Naive thymus-derived CD4-positive, alpha-beta T cell (primary cell): ENCODE measurements around the gene B4GALT1. TPM values are rescaled to one million over a fixed set of nuclear protein-coding genes. Genes with fewer than 3 reads are reported as not detected.
"Not testable (repeated sequence)": the region's sequence is repeated elsewhere in the genome, so short reads cannot be mapped to it uniquely, and the experiment has no call there.

Experiments used
- ATAC-seq: fragments of 150-1000 bp; cut with Tn5 transposase; 2 replicates; pipeline ENCODE4 v1.10.0; 2021; ENCODE audit warnings: mild to moderate bottlenecking, moderate library complexity
- CTCF ChIA-PET: fragments of 350-600 bp; sonication (Branson Sonifier 250); formaldehyde crosslinking; loops from one replicate; lab custom pipeline; 2021; ENCODE audit warnings: antibody characterized with exemption; lab: Charles Lee
- POLR2A ChIA-PET: fragments of 350-600 bp; sonication (Branson Sonifier 250); formaldehyde crosslinking; loops from one replicate; lab custom pipeline; 2021; ENCODE audit warnings: antibody characterized with exemption, inconsistent platforms; lab: Charles Lee
- DNase-seq, 9 donors: peaks; one replicate each; pipeline versions ENCODE4 v3.0.0 to v3.0.0-alpha.2; 2020 to 2022; ENCODE audit warnings: mixed read lengths in 1 of 9
- H3K27ac ChIP-seq: one replicate; pipeline ENCODE4 v1.7.0; 2013; ENCODE audit warnings: mild to moderate bottlenecking, low read depth, low read length, moderate library complexity
- H3K27me3 ChIP-seq, 2 donors: one replicate each; pipeline ENCODE4 v1.7.0; 2013; ENCODE audit warnings: low read length in 2 of 2, mild to moderate bottlenecking in 2 of 2, moderate library complexity in 2 of 2; ENCODE audit not compliant: control insufficient read depth in 2 of 2, insufficient read depth in 2 of 2
- H3K36me3 ChIP-seq, 3 experiments: 1 replicate in 2 of 3; 2 replicates in 1 of 3; pipeline ENCODE4 v1.7.0; 2013; ENCODE audit warnings: low read length in 3 of 3, mild to moderate bottlenecking in 3 of 3, moderate library complexity in 1 of 3; ENCODE audit not compliant: insufficient read depth in 3 of 3, control insufficient read depth in 2 of 3
- H3K4me1 ChIP-seq, 2 donors: one replicate each; pipeline ENCODE4 v1.7.0; 2013; ENCODE audit warnings: low read length in 2 of 2, mild to moderate bottlenecking in 2 of 2, moderate library complexity in 1 of 2; ENCODE audit not compliant: control insufficient read depth in 2 of 2, insufficient read depth in 2 of 2
- H3K4me3 ChIP-seq: 2 replicates; pipeline ENCODE4 v1.7.0; 2013; ENCODE audit warnings: mild to moderate bottlenecking, low read length
- H3K9me3 ChIP-seq, 3 experiments: 1 replicate in 2 of 3; 2 replicates in 1 of 3; pipeline ENCODE4 v1.7.0; 2013; ENCODE audit warnings: low read length in 3 of 3; ENCODE audit not compliant: control insufficient read depth in 2 of 3
- H3K27ac Mint-ChIP-seq, 9 donors: one replicate each; pipeline ENCODE4 v1.8.0; 2020 to 2022; ENCODE audit warnings: mixed read lengths in 9 of 9, mild to moderate bottlenecking in 8 of 9, moderate library complexity in 5 of 9, inconsistent platforms in 2 of 9
- H3K27me3 Mint-ChIP-seq, 5 donors: one replicate each; pipeline ENCODE4 v1.8.0; 2021 to 2022; ENCODE audit warnings: mixed read lengths in 5 of 5, mild to moderate bottlenecking in 1 of 5
- H3K36me3 Mint-ChIP-seq, 5 donors: one replicate each; pipeline ENCODE4 v1.8.0; 2020 to 2022; ENCODE audit warnings: mixed read lengths in 5 of 5, mild to moderate bottlenecking in 3 of 5, inconsistent platforms in 1 of 5
- H3K4me1 Mint-ChIP-seq, 7 donors: one replicate each; pipeline ENCODE4 v1.8.0; 2020 to 2022; ENCODE audit warnings: mixed read lengths in 7 of 7, mild to moderate bottlenecking in 3 of 7, inconsistent platforms in 1 of 7
- H3K4me3 Mint-ChIP-seq, 10 donors: one replicate each; pipeline ENCODE4 v1.8.0; 2020 to 2022; ENCODE audit warnings: mild to moderate bottlenecking in 10 of 10, mixed read lengths in 10 of 10, moderate library complexity in 6 of 10, inconsistent platforms in 2 of 10
- H3K9me3 Mint-ChIP-seq, 11 donors: one replicate each; pipeline ENCODE4 v1.8.0; 2020 to 2022; ENCODE audit warnings: mixed read lengths in 11 of 11, mild to moderate bottlenecking in 4 of 11, inconsistent platforms in 1 of 11, moderate library complexity in 1 of 11
- intact Hi-C, 2 donors: fragments of 100-400 bp; cut with micrococcal nuclease; formaldehyde crosslinking; loops; one replicate each; pipeline ENCODE4 v1.15.1; 2023
- polyA plus RNA-seq, 2 donors: library from polyadenylated mRNA; unstranded; fragments of 300-500 nt; fragmentation: Illumina TruSeq; gene quantifications; one replicate each; pipeline ENCODE4 v1.2.3, GENCODE V29; 2021
- total RNA-seq, 6 experiments: library from RNA in 5 of 6; stranded (reverse) in 5 of 6; gene quantifications; 1 replicate in 5 of 6; 2 replicates in 1 of 6; pipeline ENCODE4 v1.2.3 and lab custom pipeline; 2021 to 2026

Gene B4GALT1
- total and polyA plus RNA-seq, 7 experiments from 2014 or later, result 12.9 to 86.2 (median 41.3) TPM

DNA sequence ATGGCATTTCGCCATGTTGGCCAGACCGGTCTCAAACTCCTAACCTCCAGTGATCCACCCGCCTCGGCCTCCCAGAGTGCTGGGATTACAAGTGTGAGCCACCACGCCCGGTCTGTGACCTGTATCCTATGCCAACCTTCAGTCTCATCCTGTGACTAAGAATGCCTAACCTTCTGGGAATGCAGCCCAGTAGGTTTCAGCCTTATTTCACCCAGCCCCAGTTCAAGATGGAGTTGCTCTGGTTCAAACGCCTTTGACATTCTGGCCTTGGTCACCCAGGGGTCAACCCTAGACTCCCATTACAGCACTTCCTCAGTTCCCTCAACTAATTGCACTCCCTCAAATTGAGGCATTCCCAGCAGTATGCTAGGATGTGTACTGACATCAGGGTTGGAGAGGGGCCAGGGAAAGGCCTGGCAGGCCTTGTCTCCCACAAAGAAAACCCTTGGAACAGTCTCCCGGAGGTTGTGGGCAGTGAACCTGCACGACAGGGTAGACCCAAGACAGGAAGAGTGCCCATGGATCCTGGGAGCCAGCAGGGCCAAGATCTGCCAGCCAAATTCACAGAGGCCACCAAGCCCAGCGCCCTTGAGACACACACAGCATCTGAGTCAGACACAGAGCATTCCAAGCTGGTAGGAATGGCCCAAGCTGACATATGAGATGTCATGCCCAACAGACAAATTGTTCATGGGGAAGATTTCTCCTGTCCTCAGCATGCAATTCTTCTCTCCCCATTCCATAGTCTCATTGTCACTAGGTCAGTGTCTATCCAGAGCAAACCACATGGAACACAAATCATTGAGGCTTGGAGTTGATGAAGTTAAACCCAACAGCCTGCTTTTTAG, 65.8 kb downstream of the B4GALT1 start:
- Histone ChIP-seq H3K27me3 (no peaks in the 10 kb centered on the region), H3K9me3 (no peaks in the 10 kb centered on the region), H3K4me3 (no peak overlapping the region), H3K36me3 (no peaks in the 10 kb centered on the region), H3K4me1 (no peaks in the 10 kb centered on the region), H3K27ac (no peak overlapping the region)
- intact Hi-C loops, result no loop called here
- no peak for ATAC-seq
- no peak overlapping the region for H3K4me3 Mint-ChIP-seq
- DNase-seq, result no peak
- peaks cover 0 to 7% (median 0%) of the 10 kb centered on the region in 7 donors for H3K4me1 Mint-ChIP-seq
- no peaks in the 10 kb centered on the region for H3K27me3 Mint-ChIP-seq
- ChIA-PET POLR2A (no interaction called here), CTCF (no interaction called here)
- no peaks in the 10 kb centered on the region for H3K9me3 Mint-ChIP-seq
- no peaks in the 10 kb centered on the region for H3K36me3 Mint-ChIP-seq
- H3K27ac Mint-ChIP-seq, result no peak overlapping the region

GRCh38 chr9:33099754-33100153, 67.4 kb downstream of the B4GALT1 start:
- Mint-ChIP-seq H3K4me3 (no peak overlapping the region), H3K9me3 (no peaks in the 10 kb centered on the region), H3K27me3 (no peaks in the 10 kb centered on the region), H3K36me3 (no peaks in the 10 kb centered on the region), H3K27ac (no peak overlapping the region), H3K4me1 (peaks cover 0 to 7% (median 0%) of the 10 kb centered on the region in 7 donors)
- Histone ChIP-seq H3K4me3 (no peak overlapping the region), H3K4me1 (no peaks in the 10 kb centered on the region), H3K27me3 (no peaks in the 10 kb centered on the region), H3K9me3 (no peaks in the 10 kb centered on the region), H3K36me3 (no peaks in the 10 kb centered on the region), H3K27ac (no peak overlapping the region)
- DNase-seq (no peak), ATAC-seq (no peak)
- POLR2A ChIA-PET, result no interaction called here
- intact Hi-C loops, result no loop called here
- CTCF ChIA-PET, result no interaction called here

- DNase-seq, result no peak
- Mint-ChIP-seq H3K27ac (no peak overlapping the region), H3K4me3 (no peak overlapping the region), H3K9me3 (peaks cover 0 to 2% (median 0%) of the 10 kb centered on the region in 11 donors), H3K27me3 (no peaks in the 10 kb centered on the region), H3K36me3 (no peaks in the 10 kb centered on the region), H3K4me1 (peaks cover 0 to 12% (median 7%) of the 10 kb centered on the region in 7 donors)
- Histone ChIP-seq H3K4me3 (no peak overlapping the region), H3K27ac (no peak overlapping the region), H3K4me1 (no peaks in the 10 kb centered on the region), H3K9me3 (no peaks in the 10 kb centered on the region), H3K27me3 (no peaks in the 10 kb centered on the region), H3K36me3 (no peaks in the 10 kb centered on the region)
- POLR2A ChIA-PET, result no interaction called here
- no peak for ATAC-seq
- CTCF ChIA-PET, result no interaction called here
- intact Hi-C loops, result no loop called here
These were observed 69.9 kb downstream of the B4GALT1 start for GRCh38 chr9:33097192-33097591.

GRCh38 chr9:33092634-33093033, 74.5 kb downstream of the B4GALT1 start:
- H3K4me3 Mint-ChIP-seq, result no peak overlapping the region
- Histone ChIP-seq H3K4me3 (no peak overlapping the region), H3K27ac (no peak overlapping the region), H3K27me3 (no peaks in the 10 kb centered on the region), H3K36me3 (no peaks in the 10 kb centered on the region), H3K9me3 (no peaks in the 10 kb centered on the region), H3K4me1 (no peaks in the 10 kb centered on the region)
- CTCF ChIA-PET, result no interaction called here
- H3K36me3 Mint-ChIP-seq, result peaks cover 0 to 2% (median 0%) of the 10 kb centered on the region in 5 donors
- H3K27me3 Mint-ChIP-seq, result peaks cover 0 to 14% (median 0%) of the 10 kb centered on the region in 5 donors
- H3K4me1 Mint-ChIP-seq, result peaks cover 0 to 13% (median 8%) of the 10 kb centered on the region in 7 donors
- intact Hi-C loops, result no loop called here
- H3K9me3 Mint-ChIP-seq, result peaks cover 0 to 4% (median 0%) of the 10 kb centered on the region in 11 donors
- no peak for DNase-seq
- ATAC-seq, result no peak
- H3K27ac Mint-ChIP-seq, result peak overlapping the region in 1 of 9 donors; percentile 4
- POLR2A ChIA-PET, result no interaction called here

DNA sequence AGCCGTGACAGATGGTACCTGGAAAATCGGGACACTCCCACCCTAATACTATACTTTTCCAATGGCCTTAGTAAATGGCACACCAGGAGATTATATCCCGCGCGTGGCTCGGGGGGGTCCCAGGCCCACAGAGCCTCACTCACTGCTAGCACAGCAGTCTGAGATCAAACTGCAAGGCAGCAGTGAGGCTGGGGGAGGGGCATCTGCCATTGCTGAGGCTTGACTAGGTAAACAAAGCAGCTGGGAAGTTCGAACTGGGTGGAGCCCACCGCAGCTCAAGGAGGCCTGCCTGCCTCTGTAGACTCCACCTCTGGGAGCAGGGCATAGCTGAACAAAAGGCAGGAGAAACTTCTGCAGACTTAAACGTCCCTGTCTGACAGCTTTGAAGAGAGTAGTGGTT, 81.5 kb downstream of the B4GALT1 start:
- H3K36me3 ChIP-seq, H3K27ac ChIP-seq, ATAC-seq, DNase-seq, H3K27me3 ChIP-seq, H3K9me3 Mint-ChIP-seq, H3K4me3 ChIP-seq, intact Hi-C loops, H3K9me3 ChIP-seq, H3K27ac Mint-ChIP-seq, POLR2A ChIA-PET, H3K36me3 Mint-ChIP-seq: not testable (repeated sequence)
- H3K4me3 Mint-ChIP-seq, result peak overlapping the region in 2 of 10 donors; percentile 25 to 26
- peaks cover 0 to 24% (median 12%) of the 10 kb centered on the region in 7 donors for H3K4me1 Mint-ChIP-seq
- H3K4me1 ChIP-seq, result peaks cover 21 to 26% of the 10 kb centered on the region in 2 donors
- H3K27me3 Mint-ChIP-seq, result peaks cover 0 to 16% (median 0%) of the 10 kb centered on the region in 5 donors
- CTCF ChIA-PET, result interaction anchor here (0.7 kb wide), 1 partner anchor 141 kb away, joined by 3 read pairs; no protein-coding TSS in a partner anchor

GRCh38 chr9:33082538-33083326, 84.4 kb downstream of the B4GALT1 start:
- Mint-ChIP-seq H3K36me3 (peaks cover 0 to 4% (median 0%) of the 10 kb centered on the region in 5 donors), H3K27me3 (peaks cover 0 to 3% (median 0%) of the 10 kb centered on the region in 5 donors), H3K27ac (peak overlapping the region; percentile 42 to 84 (median 57)), H3K9me3 (peaks cover 0 to 4% (median 0%) of the 10 kb centered on the region in 11 donors), H3K4me3 (peak overlapping the region in 9 of 10 donors; percentile 3 to 82 (median 62)), H3K4me1 (peaks cover 6 to 24% (median 19%) of the 10 kb centered on the region in 7 donors)
- peak; percentile 30 for ATAC-seq
- ChIA-PET POLR2A (interaction anchor here (0.8 to 1.4 kb wide), 5 partner anchors 26 to 144 kb away, joined by 4 read pairs; no protein-coding TSS in a partner anchor), CTCF (interaction anchor here (1.0 to 1.6 kb wide), 5 partner anchors 10 to 146 kb away, joined by 3 to 15 read pairs (median 4); no protein-coding TSS in a partner anchor)
- H3K4me1 ChIP-seq, result peaks cover 21 to 28% of the 10 kb centered on the region in 2 donors
- no peaks in the 10 kb centered on the region for H3K36me3 ChIP-seq
- no peak overlapping the region for H3K4me3 ChIP-seq
- peak overlapping the region; percentile 0 for H3K27ac ChIP-seq
- DNase-seq, result peak in 6 of 9 donors; percentile 20 to 52 (median 22)
- intact Hi-C loops, result loop anchor here in 1 of 2 donors (5.0 kb wide), 1 partner anchor 35 kb away; no protein-coding TSS in a partner anchor
- H3K27me3 ChIP-seq, result no peaks in the 10 kb centered on the region
- H3K9me3 ChIP-seq, result no peaks in the 10 kb centered on the region
